Nephron (organoid): ENCODE data around the gene TADA2A.

Experiments
- H3K27ac Mint-ChIP-seq, 3 experiments: 2 replicates each; pipeline ENCODE4 v1.8.0; 2020; ENCODE audit warnings: mixed read lengths in 3 of 3, mild to moderate bottlenecking in 2 of 3, moderate library complexity in 1 of 3
- H3K27me3 Mint-ChIP-seq: 2 replicates; pipeline ENCODE4 v1.8.0; 2021; ENCODE audit warnings: low read depth, mild to moderate bottlenecking, moderate library complexity, mixed read lengths
- H3K36me3 Mint-ChIP-seq: 2 replicates; pipeline ENCODE4 v1.8.0; 2020; ENCODE audit warnings: low read depth, mixed read lengths
- H3K4me1 Mint-ChIP-seq: 2 replicates; pipeline ENCODE4 v1.8.0; 2020; ENCODE audit warnings: mixed read lengths
- H3K4me3 Mint-ChIP-seq, 3 experiments: 2 replicates each; pipeline ENCODE4 v1.8.0; 2020; ENCODE audit warnings: mild to moderate bottlenecking in 3 of 3, mixed read lengths in 3 of 3, moderate library complexity in 2 of 3
- H3K9me3 Mint-ChIP-seq: 2 replicates; pipeline ENCODE4 v1.8.0; 2020; ENCODE audit warnings: mixed read lengths
- CTCF ChIP-seq, 3 experiments: fragments of 200-600 bp; sonication (generic); IDR thresholded peaks; one replicate each; pipeline ENCODE4 v1.5.0; 2021; ENCODE audit warnings: antibody characterized with exemption in 3 of 3; ENCODE audit not compliant: unreplicated experiment in 3 of 3

TADA2A gene

GRCh38 chr17:37458805-37459204 is 52.1 kb downstream of the TADA2A start:
- no peaks in the 10 kb centered on the region for H3K27me3 Mint-ChIP-seq
- peaks cover 37% of the 10 kb centered on the region for H3K36me3 Mint-ChIP-seq
- no peaks in the 10 kb centered on the region for H3K9me3 Mint-ChIP-seq
- H3K4me3 Mint-ChIP-seq: no peak overlapping the region
- peaks cover 9% of the 10 kb centered on the region for H3K4me1 Mint-ChIP-seq
- TF ChIP-seq CTCF (IDR thresholded peaks at IDR 0.05; ENCODE audit: unreplicated experiment in 3 of 3): no peak
- H3K27ac Mint-ChIP-seq: no peak overlapping the region

DNA sequence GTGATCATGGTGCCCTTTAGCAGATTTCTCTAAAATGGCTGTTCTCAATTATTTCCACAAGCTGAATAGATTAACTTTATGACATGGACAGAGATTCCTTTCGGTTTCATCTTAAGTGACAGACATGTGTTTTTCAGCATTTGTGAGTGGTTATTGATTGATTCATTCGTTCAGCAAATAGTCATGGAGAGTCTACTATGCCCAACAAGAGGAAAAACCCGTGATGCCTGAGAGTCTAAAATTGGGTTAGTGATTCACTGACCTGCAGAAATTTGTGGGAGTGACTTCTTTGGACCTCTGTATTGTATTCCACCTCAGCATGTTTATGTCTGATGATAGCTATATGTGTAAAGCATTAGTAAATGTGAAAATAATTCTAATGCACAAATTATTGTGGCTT is 55.0 kb downstream of the TADA2A start:
- H3K9me3 Mint-ChIP-seq: no peaks in the 10 kb centered on the region
- TF ChIP-seq CTCF (IDR thresholded peaks at IDR 0.05; ENCODE audit: unreplicated experiment in 3 of 3): no peak
- H3K36me3 Mint-ChIP-seq: peaks cover 50% of the 10 kb centered on the region
- no peak overlapping the region for H3K4me3 Mint-ChIP-seq
- no peak overlapping the region for H3K27ac Mint-ChIP-seq
- H3K27me3 Mint-ChIP-seq: peaks cover 3% of the 10 kb centered on the region
- no peaks in the 10 kb centered on the region for H3K4me1 Mint-ChIP-seq

DNA sequence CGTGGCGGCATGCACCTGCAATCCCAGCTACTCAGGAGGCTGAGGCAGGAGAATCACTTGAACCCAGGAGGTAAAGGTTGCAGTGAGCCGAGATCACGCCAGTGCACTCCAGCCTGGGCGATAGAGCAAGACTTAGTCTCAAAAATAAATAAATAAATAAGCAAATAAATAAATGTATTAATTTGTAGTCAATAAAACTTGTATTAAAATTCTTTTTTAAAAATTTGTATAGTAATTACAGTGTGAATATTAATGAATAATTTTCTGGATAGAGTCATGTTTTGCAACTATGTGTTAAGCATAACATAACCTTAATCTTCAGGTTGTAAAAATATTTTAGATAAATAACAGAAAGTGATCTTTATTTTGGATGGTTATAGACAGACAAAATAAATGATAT is 55.8 kb downstream of the TADA2A start:
- Mint-ChIP-seq H3K27me3 (peaks cover 3% of the 10 kb centered on the region), H3K27ac (no peak overlapping the region), H3K9me3 (no peaks in the 10 kb centered on the region), H3K4me1 (no peaks in the 10 kb centered on the region), H3K4me3 (no peak overlapping the region), H3K36me3 (peaks cover 55% of the 10 kb centered on the region)
- no peak for TF ChIP-seq CTCF (IDR thresholded peaks at IDR 0.05; ENCODE audit: unreplicated experiment in 3 of 3)

- no peak for TF ChIP-seq CTCF (IDR thresholded peaks at IDR 0.05; ENCODE audit: unreplicated experiment in 3 of 3)
- Mint-ChIP-seq H3K4me3 (no peak overlapping the region), H3K9me3 (no peaks in the 10 kb centered on the region), H3K4me1 (no peaks in the 10 kb centered on the region), H3K27me3 (peaks cover 3% of the 10 kb centered on the region), H3K27ac (no peak overlapping the region), H3K36me3 (peaks cover 53% of the 10 kb centered on the region)
Observed at GRCh38 chr17:37463039-37463438, 56.4 kb downstream of the TADA2A start.

DNA sequence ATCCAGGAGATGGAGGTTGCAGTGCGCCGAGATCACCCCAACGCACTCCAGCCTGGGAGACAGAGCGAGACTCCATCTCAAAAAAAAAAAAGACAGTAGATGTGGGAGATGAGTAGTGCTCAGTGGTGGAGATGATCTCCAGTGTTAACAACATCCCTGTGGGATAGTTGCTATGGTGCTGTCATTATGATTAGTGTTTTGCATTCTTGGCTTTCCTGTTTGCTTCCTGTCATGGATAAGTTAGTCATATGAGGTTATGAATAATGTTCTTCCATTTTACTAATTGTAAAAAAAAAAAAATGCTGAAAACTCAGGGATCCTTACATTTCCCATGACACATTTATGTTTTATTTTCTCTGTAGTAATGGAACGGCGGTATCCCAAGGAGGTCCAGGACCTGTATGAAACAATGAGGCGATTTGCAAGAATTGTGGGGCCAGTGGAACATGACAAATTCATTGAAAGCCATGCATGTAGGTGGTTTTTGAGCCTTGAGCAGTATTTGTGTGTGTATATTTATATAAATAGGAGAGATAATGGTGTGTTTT is 58.5 kb downstream of the TADA2A start:
- TF ChIP-seq CTCF (IDR thresholded peaks at IDR 0.05; ENCODE audit: unreplicated experiment in 3 of 3): no peak
- Mint-ChIP-seq H3K27me3 (peaks cover 3% of the 10 kb centered on the region), H3K4me3 (no peak overlapping the region), H3K36me3 (peaks cover 43% of the 10 kb centered on the region), H3K27ac (no peak overlapping the region), H3K9me3 (no peaks in the 10 kb centered on the region), H3K4me1 (no peaks in the 10 kb centered on the region)

DNA sequence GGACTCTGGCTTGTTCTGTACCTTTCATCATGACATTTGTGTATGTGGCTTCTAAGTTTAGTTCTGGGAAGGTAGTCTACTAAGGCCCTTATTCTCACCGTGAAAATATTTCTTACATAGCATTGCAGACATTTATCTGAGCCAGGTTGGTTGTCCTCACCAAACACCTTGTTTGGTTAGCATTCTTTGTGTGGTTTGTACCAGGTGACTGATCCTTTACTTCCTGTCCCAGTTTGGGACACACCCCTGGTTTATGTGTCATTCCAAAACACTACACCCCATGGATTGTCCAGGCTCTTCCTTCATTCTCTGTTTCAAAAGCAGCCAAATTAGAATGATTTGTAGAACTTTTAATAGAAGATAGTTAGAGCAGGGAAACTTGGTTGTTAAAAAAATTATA is 59.8 kb downstream of the TADA2A start:
- Mint-ChIP-seq H3K36me3 (peaks cover 49% of the 10 kb centered on the region), H3K27ac (no peak overlapping the region), H3K27me3 (peaks cover 3% of the 10 kb centered on the region), H3K4me1 (no peaks in the 10 kb centered on the region), H3K9me3 (no peaks in the 10 kb centered on the region), H3K4me3 (no peak overlapping the region)
- no peak for TF ChIP-seq CTCF (IDR thresholded peaks at IDR 0.05; ENCODE audit: unreplicated experiment in 3 of 3)
